Upper lobe of left lung (tissue), 6 donors: Measurements from ENCODE around the gene SUPV3L1. TPM values are rescaled to one million over a fixed set of nuclear protein-coding genes. Genes with fewer than 3 reads are reported as not detected.
"Not testable (repeated sequence)": the region's sequence is repeated elsewhere in the genome, so short reads cannot be mapped to it uniquely, and the experiment has no call there.

Experiments
- ATAC-seq, 2 donors: fragments of 200-7000 bp; cut with Tn5 transposase; one replicate each; pipeline ENCODE4 v1.9.1; 2022; ENCODE audit warnings: mild to moderate bottlenecking in 2 of 2, moderate library complexity in 2 of 2; ENCODE audit not compliant: low FRiP score in 2 of 2
- DNase-seq, 2 donors: peaks; one replicate each; pipeline ENCODE4 v3.0.0-alpha.2; 2019 to 2020
- H3K27ac ChIP-seq, 4 donors: fragments of 200-600 bp; sonication (generic); one replicate each; pipeline ENCODE4 v1.5.1; 2016 to 2019
- H3K27me3 ChIP-seq, 4 donors: fragments of 200-600 bp; sonication (generic); one replicate each; pipeline ENCODE4 v1.5.1; 2017 to 2019
- H3K36me3 ChIP-seq, 4 donors: fragments of 200-600 bp; sonication (generic); one replicate each; pipeline ENCODE4 v1.5.1; 2016 to 2019
- H3K4me1 ChIP-seq, 4 donors: fragments of 200-600 bp; sonication (generic); one replicate each; pipeline ENCODE4 v1.5.1; 2018 to 2019
- H3K4me3 ChIP-seq, 4 donors: fragments of 200-600 bp; sonication (generic); one replicate each; pipeline ENCODE4 v1.5.1; 2017 to 2019; ENCODE audit warnings: mild to moderate bottlenecking in 2 of 4, moderate library complexity in 1 of 4
- H3K9me3 ChIP-seq, 4 donors: fragments of 200-600 bp; sonication (generic); one replicate each; pipeline ENCODE4 v1.5.1; 2018 to 2019
- EP300 ChIP-seq, 4 donors: sonication (generic); formaldehyde crosslinking; IDR thresholded peaks; one replicate each; pipeline ENCODE4 v1.5.1; 2017; ENCODE audit warnings: antibody characterized with exemption in 4 of 4, control low read depth in 2 of 4
- POLR2A ChIP-seq, 4 donors: fragments of 450-650 bp; IDR thresholded peaks; one replicate each; pipeline ENCODE4 v1.5.1; 2016 to 2017; ENCODE audit warnings: antibody characterized with exemption in 4 of 4, mild to moderate bottlenecking in 2 of 4
- POLR2AphosphoS5 ChIP-seq, 2 donors: sonication (generic); formaldehyde crosslinking; IDR thresholded peaks; one replicate each; pipeline ENCODE4 v1.5.1; 2017; ENCODE audit warnings: antibody characterized with exemption in 2 of 2
- WGBS, 2 donors: methylation state at CpG; one replicate each; pipeline ENCODE4 v1.1.5; 2017 to 2018; 5-methylcytosine and 5-hydroxymethylcytosine counted together
- total RNA-seq, 6 donors: library from RNA; depleted of rRNA in 4 of 6; stranded (reverse); fragments of >200 nt in 4 of 6; gene quantifications; one replicate each; pipeline versions ENCODE4 v1.1.0 to v1.2.1, GENCODE V29; 2016 to 2021
- TF ChIP-seq, protein P1 (sequence below), 6 experiments: fragments of 450-650 bp in 4 of 6; fragments of 200-600 bp in 2 of 6; sonication (generic) in 2 of 6; IDR thresholded peaks; one replicate each; pipeline ENCODE4 v1.5.1; 2016 to 2019; ENCODE audit warnings: antibody characterized with exemption in 6 of 6
- donor health status: DM: no; HTN: no; CAD: no; lungs with moderate emphysema.
- donor health status: DM: no; HTN: yes; CAD: no; lungs with severe emphysema.

The SUPV3L1 gene
- total RNA-seq, 6 donors from 2014 or later: 17.0 to 47.1 (median 21.5) TPM

DNA sequence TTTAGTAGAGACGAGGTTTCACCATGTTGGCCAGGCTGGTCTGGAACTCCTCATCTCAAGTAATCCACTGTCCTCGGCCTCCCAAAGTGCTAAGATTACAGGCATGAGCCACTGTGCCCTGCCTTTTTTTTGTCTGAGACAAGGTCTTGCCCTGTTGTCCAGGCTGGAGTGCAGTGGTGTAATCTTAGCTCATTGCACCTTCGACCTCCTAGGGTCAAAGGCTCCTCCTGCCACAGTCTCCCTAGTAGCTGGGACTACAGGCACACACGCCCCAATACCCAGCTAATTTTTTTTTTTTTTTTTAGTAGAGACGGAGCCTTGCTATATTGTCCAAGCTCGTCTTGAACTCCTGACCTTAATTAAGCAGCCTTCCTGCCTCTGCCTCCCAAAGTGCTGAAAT lies 26.8 kb upstream of the SUPV3L1 start:
- H3K27ac ChIP-seq: no peak overlapping the region
- H3K36me3 ChIP-seq: peaks cover 0 to 11% (median 2%) of the 10 kb centered on the region in 4 donors
- no peak overlapping the region for H3K4me3 ChIP-seq
- ATAC-seq (peak in 1 of 2 donors; percentile 34), DNase-seq (no peak)
- no peak for TF ChIP-seq EP300 (IDR thresholded peaks at IDR 0.05)
- TF ChIP-seq, protein P1, sequence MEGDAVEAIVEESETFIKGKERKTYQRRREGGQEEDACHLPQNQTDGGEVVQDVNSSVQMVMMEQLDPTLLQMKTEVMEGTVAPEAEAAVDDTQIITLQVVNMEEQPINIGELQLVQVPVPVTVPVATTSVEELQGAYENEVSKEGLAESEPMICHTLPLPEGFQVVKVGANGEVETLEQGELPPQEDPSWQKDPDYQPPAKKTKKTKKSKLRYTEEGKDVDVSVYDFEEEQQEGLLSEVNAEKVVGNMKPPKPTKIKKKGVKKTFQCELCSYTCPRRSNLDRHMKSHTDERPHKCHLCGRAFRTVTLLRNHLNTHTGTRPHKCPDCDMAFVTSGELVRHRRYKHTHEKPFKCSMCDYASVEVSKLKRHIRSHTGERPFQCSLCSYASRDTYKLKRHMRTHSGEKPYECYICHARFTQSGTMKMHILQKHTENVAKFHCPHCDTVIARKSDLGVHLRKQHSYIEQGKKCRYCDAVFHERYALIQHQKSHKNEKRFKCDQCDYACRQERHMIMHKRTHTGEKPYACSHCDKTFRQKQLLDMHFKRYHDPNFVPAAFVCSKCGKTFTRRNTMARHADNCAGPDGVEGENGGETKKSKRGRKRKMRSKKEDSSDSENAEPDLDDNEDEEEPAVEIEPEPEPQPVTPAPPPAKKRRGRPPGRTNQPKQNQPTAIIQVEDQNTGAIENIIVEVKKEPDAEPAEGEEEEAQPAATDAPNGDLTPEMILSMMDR (IDR thresholded peaks at IDR 0.05): no peak
- TF ChIP-seq POLR2A (IDR thresholded peaks at IDR 0.05): no peak
- no peak for TF ChIP-seq POLR2AphosphoS5 (IDR thresholded peaks at IDR 0.05)
- H3K27me3 ChIP-seq: no peaks in the 10 kb centered on the region
- WGBS, 2 donors: 92 to 97% methylated on average over 6 of the region's 6 CpGs
- no peaks in the 10 kb centered on the region for H3K4me1 ChIP-seq
- no peaks in the 10 kb centered on the region for H3K9me3 ChIP-seq

DNA sequence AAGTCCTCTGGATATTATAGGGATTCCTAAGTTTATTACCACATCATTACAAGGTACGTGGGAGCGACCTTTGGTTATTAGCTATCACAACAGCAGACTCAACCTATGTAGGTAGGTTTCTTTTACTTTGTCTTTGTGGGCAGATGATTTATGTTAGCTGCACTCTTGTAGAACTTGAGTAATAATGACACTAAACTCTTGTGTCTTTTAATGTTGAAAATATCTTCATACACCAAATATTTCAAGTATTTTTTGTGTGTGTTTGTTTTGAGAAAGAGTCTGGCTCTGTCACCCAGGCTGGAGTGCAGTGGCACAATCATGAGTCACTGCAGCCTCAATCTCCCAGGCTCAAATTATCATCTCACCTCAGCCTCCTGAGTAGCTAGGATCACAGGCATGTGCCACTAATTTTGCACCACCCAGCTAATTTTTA lies 19.2 kb upstream of the SUPV3L1 start:
- 98 to 100% methylated on average over 2 of the region's 2 CpGs for WGBS, 2 donors
- H3K4me3 ChIP-seq: no peak overlapping the region
- no peak for ATAC-seq
- H3K27me3 ChIP-seq: no peaks in the 10 kb centered on the region
- H3K9me3 ChIP-seq: no peaks in the 10 kb centered on the region
- no peak for DNase-seq
- no peak overlapping the region for H3K27ac ChIP-seq
- H3K36me3 ChIP-seq: peaks cover 5 to 80% (median 37%) of the 10 kb centered on the region in 4 donors
- no peaks in the 10 kb centered on the region for H3K4me1 ChIP-seq
- TF ChIP-seq POLR2A (IDR thresholded peaks at IDR 0.05) (no peak), EP300 (IDR thresholded peaks at IDR 0.05) (no peak), POLR2AphosphoS5 (IDR thresholded peaks at IDR 0.05) (no peak)
- TF ChIP-seq, protein P1 (IDR thresholded peaks at IDR 0.05): no peak

DNA sequence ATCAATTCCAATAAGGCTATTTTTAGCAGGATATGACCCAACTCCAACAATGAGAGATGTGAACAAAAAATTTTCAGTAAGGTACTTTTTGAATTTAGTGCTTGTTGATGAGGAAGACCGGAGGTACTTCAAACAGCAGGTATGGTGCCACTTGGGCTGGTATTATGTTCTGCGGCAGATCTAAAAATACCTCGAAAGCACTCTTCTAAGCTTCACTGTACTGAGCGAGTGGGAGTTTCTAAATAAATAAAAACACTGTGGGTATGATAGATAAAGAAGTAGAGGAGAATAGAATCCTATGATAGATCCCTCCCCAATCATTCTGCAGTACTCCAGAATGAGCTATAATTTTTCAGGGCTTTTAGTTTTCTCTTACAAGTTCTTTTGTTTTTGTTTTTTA lies 11.5 kb upstream of the SUPV3L1 start:
- WGBS, 2 donors: 93 to 97% methylated on average over 4 of the region's 4 CpGs
- H3K36me3 ChIP-seq: peaks cover 16 to 93% (median 44%) of the 10 kb centered on the region in 4 donors
- H3K27ac ChIP-seq: no peak overlapping the region
- TF ChIP-seq POLR2AphosphoS5 (IDR thresholded peaks at IDR 0.05) (no peak), POLR2A (IDR thresholded peaks at IDR 0.05) (no peak), EP300 (IDR thresholded peaks at IDR 0.05) (no peak)
- TF ChIP-seq, protein P1 (IDR thresholded peaks at IDR 0.05): no peak
- ATAC-seq (no peak), DNase-seq (no peak)
- no peaks in the 10 kb centered on the region for H3K4me1 ChIP-seq
- H3K9me3 ChIP-seq: no peaks in the 10 kb centered on the region
- H3K4me3 ChIP-seq: no peak overlapping the region
- H3K27me3 ChIP-seq: no peaks in the 10 kb centered on the region

DNA sequence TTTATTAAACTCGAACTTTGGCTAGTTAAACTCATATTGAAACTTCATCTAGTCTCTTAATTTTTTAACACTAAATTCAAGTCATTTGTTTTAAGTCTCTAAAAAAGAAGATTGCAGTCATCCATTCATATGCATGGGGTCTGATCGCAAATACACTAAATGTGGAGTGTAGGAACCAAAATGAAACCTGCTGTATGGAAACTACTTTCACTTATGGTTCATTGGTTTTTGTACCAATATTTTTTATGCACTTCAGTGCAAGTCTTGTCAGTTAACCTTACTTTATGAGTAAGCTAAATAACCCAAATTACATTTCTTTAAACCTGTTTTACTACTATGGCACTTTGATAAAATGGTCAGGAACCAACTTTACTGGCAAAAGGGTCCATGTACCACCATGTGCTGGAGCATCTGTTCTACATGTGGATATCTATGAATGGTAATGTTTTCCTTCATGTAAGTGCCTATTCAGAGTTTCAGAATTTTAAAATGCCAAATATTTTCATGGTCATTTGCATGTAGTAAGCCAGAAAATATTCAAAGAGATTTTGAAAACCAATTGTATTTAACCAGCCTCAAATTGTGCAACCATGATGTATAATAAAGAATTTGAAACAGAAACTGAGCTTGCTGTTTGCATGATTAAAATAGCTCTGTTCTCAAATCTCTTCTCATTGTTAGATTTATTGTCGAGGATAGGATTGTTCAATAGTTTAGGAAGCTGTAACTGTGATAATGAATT lies 7.6 kb upstream of the SUPV3L1 start:
- ATAC-seq: no peak
- H3K36me3 ChIP-seq: peaks cover 13 to 57% (median 25%) of the 10 kb centered on the region in 4 donors

DNA sequence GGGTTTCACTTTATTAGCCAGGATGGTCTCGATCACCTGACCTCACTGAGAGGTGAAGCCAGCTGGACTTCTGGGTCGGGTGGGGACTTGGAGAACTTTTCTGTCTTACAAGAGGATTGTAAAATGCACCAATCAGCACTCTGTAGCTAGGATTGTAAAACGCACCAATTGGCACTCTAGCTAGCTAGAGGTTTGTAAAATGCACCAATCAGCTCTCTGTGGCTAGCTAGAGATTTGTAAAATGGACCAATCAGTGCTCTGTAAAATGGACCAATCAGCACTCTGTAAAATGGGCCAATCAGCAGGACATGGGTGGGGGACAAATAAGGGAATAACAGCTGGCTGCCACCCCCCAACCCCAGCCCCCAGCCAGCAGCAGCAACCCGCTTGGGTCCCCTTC lies 4.7 kb upstream of the SUPV3L1 start:
- not testable (repeated sequence) for H3K27me3 ChIP-seq, ATAC-seq, H3K9me3 ChIP-seq, H3K4me3 ChIP-seq, H3K4me1 ChIP-seq, H3K27ac ChIP-seq, DNase-seq
- 70 to 92% methylated on average over 1 to 4 of the region's 4 CpGs for WGBS, 2 donors
- H3K36me3 ChIP-seq: peaks cover 4 to 30% (median 10%) of the 10 kb centered on the region in 4 donors

More for the DNA sequence above, 7.6 kb upstream of the SUPV3L1 start:
- Histone ChIP-seq H3K4me1 (no peaks in the 10 kb centered on the region), H3K9me3 (no peaks in the 10 kb centered on the region), H3K4me3 (no peak overlapping the region), H3K27me3 (no peaks in the 10 kb centered on the region), H3K27ac (no peak overlapping the region)
- 92 to 94% methylated on average over 3 of the region's 3 CpGs for WGBS, 2 donors
- no peak for DNase-seq
- TF ChIP-seq, protein P1 (IDR thresholded peaks at IDR 0.05): no peak
- TF ChIP-seq POLR2A (IDR thresholded peaks at IDR 0.05): no peak
- TF ChIP-seq EP300 (IDR thresholded peaks at IDR 0.05): no peak
- TF ChIP-seq POLR2AphosphoS5 (IDR thresholded peaks at IDR 0.05): no peak
